ENCODE measurements around the gene DENND6B.

DNA sequence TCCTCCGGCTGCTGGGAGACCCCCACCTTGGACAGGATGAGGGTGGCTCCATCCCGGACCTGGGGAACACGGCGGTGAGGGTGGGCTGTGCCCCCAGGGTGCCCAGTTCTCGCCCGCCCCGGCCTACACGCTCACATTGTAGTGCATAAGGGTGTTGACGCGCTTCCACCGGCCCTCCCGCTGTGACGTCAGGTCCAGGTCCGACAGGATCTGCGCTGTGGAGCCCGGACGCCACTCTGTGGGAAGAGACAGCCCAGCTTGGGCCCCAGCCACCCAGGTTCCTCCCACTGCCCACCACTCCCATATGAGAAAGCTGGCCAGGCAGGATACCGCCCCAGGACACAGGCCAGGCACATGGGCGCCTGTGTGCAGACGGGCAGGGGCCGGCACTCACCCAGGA is 48.4 kb downstream of the DENND6B start:
- no peak for TF ChIP-seq POLR2A (IDR thresholded peaks at IDR 0.05)
- TF ChIP-seq, protein P1, sequence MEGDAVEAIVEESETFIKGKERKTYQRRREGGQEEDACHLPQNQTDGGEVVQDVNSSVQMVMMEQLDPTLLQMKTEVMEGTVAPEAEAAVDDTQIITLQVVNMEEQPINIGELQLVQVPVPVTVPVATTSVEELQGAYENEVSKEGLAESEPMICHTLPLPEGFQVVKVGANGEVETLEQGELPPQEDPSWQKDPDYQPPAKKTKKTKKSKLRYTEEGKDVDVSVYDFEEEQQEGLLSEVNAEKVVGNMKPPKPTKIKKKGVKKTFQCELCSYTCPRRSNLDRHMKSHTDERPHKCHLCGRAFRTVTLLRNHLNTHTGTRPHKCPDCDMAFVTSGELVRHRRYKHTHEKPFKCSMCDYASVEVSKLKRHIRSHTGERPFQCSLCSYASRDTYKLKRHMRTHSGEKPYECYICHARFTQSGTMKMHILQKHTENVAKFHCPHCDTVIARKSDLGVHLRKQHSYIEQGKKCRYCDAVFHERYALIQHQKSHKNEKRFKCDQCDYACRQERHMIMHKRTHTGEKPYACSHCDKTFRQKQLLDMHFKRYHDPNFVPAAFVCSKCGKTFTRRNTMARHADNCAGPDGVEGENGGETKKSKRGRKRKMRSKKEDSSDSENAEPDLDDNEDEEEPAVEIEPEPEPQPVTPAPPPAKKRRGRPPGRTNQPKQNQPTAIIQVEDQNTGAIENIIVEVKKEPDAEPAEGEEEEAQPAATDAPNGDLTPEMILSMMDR (IDR thresholded peaks at IDR 0.05), result no peak

Data from vagina (tissue), 2 donors.